SK-N-SH treated with all-trans-retinoic acid at 6 μM for 48 hours (cell line): Measurements from ENCODE around the gene PNMT.

Experiments
- CREB5 ChIP-seq: fragments of 250-450 bp; sonication (Bioruptor Pico); IDR thresholded peaks from 2 replicates; pipeline ENCODE4 v1.5.1; 2020; ENCODE audit warnings: low read depth, mild to moderate bottlenecking, moderate library complexity
- CSDC2 ChIP-seq: fragments of 250-450 bp; sonication (Bioruptor Pico); IDR thresholded peaks from 2 replicates; pipeline ENCODE4 v1.5.0; 2020; ENCODE audit warnings: mild to moderate bottlenecking, moderate library complexity
- RARB ChIP-seq: fragments of 250-450 bp; sonication (Bioruptor Pico); IDR thresholded peaks from 2 replicates; pipeline ENCODE4 v1.8.0; 2021; ENCODE audit warnings: mild to moderate bottlenecking, moderate library complexity
- SNAI2 ChIP-seq: fragments of 250-450 bp; sonication (Bioruptor Pico); IDR thresholded peaks from 2 replicates; pipeline ENCODE4 v1.5.0; 2020; ENCODE audit warnings: mild to moderate bottlenecking, moderate library complexity
- TSHZ2 ChIP-seq: fragments of 250-450 bp; sonication (Bioruptor Pico); IDR thresholded peaks from 2 replicates; pipeline ENCODE4 v1.5.0; 2020; ENCODE audit warnings: mild to moderate bottlenecking, moderate library complexity
- ZNF565 ChIP-seq: fragments of 450-650 bp; formaldehyde crosslinking; conservative IDR thresholded peaks from 2 replicates; pipeline ENCODE4 v1.5.0; 2020; ENCODE audit warnings: low read depth, mild to moderate bottlenecking, moderate library complexity
- ZNF8 ChIP-seq: fragments of 450-650 bp; formaldehyde crosslinking; IDR thresholded peaks from 2 replicates; pipeline ENCODE4 v1.5.0; 2020; ENCODE audit warnings: mild to moderate bottlenecking, moderate library complexity

- TF ChIP-seq ZNF565 (no peak), CREB5 (CRISPR knock-in tag) (no peak), RARB (CRISPR knock-in tag) (no peak), CSDC2 (CRISPR knock-in tag) (no peak), TSHZ2 (CRISPR knock-in tag) (no peak), SNAI2 (no peak), ZNF8 (CRISPR knock-in tag) (no peak)
Measured at GRCh38 chr17:39631403-39631802, 36.9 kb upstream of the PNMT start.
